GM21717 (cell line): ENCODE measurements around the gene KIF12.

Experiments used
- ATAC-seq: cut with Tn5 transposase; IDR thresholded peaks from one replicate; pipeline ENCODE4 v1.9.1; 2021; ENCODE audit warnings: mild to moderate bottlenecking, moderate library complexity; ENCODE audit not compliant: unreplicated experiment

KIF12 gene

DNA sequence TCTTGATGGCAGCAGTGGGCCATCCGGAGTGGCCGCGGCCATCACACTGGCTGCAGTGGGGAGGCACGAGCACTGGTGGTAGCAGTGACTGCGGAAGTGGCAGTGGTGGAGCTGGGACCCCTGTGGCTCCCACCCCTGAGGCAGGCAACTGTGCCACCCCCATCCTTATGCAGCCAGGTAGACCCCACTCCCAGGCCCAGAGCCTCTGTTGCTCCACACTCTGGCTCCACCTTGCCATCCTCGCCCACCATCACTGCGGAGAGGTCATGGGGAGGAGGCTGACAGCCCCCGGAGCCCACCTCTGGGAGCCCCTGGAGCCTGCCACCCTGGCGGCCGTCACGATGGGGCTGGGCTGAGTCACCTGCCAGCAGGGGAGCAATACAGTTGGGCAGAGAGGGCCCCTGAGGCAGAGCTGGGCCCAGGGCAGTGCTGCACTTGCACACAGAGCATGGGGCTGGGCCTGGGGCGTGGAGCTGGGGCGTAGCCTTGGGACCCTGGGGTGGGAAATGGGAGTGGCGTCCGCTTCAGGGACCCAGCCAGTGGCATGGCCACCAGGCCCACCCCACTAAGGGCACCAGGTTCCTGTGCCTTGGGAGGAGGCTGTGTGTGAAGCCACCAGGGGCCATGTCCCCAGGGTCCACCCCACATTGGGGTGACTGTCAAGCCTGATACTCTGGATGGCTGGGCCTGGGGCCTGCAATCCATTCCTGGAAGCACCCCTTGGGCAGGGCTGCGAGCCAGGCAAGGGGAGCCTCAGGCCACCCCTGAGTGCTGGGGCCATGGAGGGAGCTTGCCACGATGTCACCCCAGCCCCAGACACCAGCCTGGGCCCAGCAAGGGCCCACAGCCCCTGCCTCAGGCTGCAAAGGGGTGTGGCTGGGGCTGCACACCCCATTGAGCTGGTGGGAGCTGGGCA lies 28.6 kb downstream of the KIF12 start:
- ATAC-seq, result no peak

GRCh38 chr9:114069476-114070187 lies 29.5 kb downstream of the KIF12 start:
- no peak for ATAC-seq

DNA sequence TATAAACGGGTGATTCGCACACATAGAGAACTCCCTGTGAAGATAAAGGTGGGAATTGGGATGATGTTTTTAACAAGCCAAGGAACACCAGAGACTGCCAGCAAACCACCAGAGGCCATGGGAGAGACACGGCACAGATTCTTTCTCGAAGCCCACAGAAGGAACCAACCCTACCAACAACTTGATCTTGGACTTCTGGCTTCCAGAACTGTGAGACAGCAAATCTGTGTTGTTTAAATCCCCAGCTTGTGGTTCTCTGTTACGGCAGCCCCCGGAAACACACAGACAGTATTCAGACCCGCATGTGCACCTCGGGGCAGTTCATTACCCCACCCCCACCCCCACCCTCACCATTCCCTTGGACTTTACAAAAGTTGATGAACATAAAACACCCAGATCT lies 33.8 kb downstream of the KIF12 start:
- ATAC-seq, result no peak

- ATAC-seq, result no peak
Measured at GRCh38 chr9:114061830-114062474, 37.1 kb downstream of the KIF12 start.

DNA sequence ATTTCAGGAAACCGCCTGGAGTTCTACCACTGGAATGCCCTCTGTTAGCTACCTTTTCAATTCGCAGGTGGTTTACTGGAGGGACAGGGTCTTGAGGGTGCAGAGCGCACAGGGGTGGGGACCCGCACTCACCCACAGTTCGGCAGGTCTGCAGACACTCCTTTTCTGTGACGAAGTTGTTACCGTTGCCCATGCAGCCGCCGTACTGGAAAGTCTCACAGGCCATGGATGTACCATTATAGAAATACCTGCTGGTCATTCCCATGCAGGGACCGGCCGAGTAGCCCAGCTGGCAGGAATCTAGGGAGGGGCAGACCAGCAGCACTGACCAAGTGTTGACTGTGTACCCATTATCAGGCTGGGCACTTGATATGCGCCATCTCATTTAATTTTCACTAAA lies 37.8 kb downstream of the KIF12 start:
- ATAC-seq, result no peak

GRCh38 chr9:114060711-114061110 lies 38.4 kb downstream of the KIF12 start:
- no peak for ATAC-seq

GRCh38 chr9:114060070-114060469 lies 39.0 kb downstream of the KIF12 start:
- ATAC-seq, result no peak

DNA sequence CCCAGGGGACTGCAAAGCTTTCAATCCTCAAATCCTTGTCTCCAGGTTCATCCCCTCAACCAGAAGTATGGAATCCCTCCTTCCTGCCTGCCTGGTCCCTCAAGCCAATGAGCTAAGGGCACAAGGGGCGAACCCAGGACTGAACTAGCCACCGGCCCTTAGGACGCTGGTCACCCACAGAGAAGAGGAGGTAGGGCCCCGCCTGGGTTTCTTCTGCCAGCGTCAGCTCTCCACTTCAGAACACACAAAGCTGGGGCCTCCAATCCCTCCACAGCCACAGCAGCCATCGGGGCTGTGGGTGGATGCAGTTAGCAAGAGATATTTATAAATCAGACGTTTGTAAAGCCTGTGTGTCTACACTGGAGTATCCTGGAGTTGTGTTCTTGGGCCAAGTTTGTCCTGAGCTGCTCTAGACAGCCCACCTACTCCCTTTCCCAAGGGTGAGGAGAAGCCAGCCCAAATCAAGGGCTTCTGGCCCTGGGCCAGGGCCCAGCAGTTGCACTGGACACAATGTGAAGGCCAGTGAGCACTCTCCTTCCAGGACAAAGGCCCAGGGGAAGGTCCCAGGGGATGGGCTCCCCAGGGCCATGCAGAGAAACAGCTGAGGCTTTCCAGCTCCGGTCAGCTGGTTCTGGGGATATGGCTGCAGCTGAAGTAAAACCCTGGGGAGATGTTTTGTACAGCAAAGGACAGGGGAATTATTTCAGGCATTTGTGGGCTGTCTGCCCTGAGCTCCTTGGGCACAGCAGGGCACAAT lies 39.9 kb downstream of the KIF12 start:
- no peak for ATAC-seq

- no peak for ATAC-seq
Measured at GRCh38 chr9:114058688-114059046, 40.4 kb downstream of the KIF12 start.

- no peak for ATAC-seq
Measured at GRCh38 chr9:114057161-114057885, 41.8 kb downstream of the KIF12 start.

GRCh38 chr9:114056527-114056926 lies 42.6 kb downstream of the KIF12 start:
- no peak for ATAC-seq

GRCh38 chr9:114055894-114056293 lies 43.2 kb downstream of the KIF12 start:
- ATAC-seq, result no peak

- ATAC-seq, result no peak
Measured at GRCh38 chr9:114055061-114055460, 44.0 kb downstream of the KIF12 start.

GRCh38 chr9:114054191-114054690 lies 44.9 kb downstream of the KIF12 start:
- ATAC-seq, result no peak

DNA sequence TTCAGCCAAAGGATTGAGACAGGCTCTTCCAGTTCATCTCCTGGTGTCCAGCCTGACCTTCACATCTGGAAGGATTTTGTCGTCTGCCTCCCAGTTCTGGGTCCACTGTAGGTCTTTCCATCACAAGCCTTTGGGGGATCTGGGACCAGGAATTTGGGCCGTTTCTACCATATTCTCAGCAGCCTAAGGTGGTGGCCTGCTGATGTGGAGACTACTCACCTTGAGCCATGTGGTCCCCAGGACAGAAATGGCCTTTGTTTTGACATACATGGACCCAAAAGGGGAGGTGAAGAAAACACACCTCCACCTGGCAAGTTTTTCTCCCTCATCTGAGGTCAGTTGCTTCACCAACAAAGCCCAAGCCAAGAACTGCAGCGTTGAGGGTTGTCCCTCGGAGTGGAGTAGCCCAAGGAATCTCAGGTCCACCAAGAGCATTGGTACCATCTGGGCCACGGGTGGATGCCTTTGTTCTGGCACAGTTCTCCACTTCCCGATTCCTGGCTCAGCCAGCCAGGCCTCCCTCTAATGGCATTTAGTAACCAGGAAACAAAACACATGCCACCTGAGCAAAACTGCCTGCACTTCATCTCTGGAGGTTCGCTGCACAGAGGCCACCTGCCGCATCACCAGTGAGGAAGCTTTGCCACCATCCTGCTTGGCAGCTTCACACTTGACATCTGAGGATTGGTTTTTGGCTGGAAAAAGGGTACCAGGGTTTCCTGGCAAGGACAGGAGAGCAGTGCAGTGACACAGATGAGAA lies 45.7 kb downstream of the KIF12 start:
- no peak for ATAC-seq

GRCh38 chr9:114051706-114052105 lies 47.4 kb downstream of the KIF12 start:
- ATAC-seq, result no peak

- ATAC-seq, result no peak
Measured at GRCh38 chr9:114051281-114051680, 47.8 kb downstream of the KIF12 start.

- ATAC-seq, result no peak
Measured at GRCh38 chr9:114050646-114051045, 48.4 kb downstream of the KIF12 start.

GRCh38 chr9:114050226-114050568 lies 48.9 kb downstream of the KIF12 start:
- ATAC-seq, result no peak
